GM18519 (cell line): Measurements from ENCODE around the gene SGCA.

Experiments
- ATAC-seq: cut with Tn5 transposase; IDR thresholded peaks from one replicate; pipeline ENCODE4 v1.9.1; 2021; ENCODE audit warnings: mild to moderate bottlenecking, moderate library complexity; ENCODE audit not compliant: unreplicated experiment, low FRiP score

Gene SGCA

DNA sequence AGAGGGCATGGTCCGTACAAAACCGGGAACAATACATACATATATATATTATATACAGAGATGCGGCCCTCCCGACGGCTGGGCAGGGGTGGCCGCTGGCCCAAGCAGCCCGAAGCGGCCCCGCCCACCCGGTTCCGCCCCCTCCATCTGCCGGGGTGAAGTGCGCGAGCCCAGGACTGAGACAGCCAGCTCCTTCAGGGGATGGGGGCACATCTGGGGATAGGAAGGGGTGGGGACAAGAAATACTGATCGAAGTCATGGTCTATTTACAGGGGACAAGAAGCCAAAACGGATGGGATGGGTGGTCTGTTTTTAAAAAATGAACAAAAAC, 32.1 kb upstream of the SGCA start:
- ATAC-seq: no peak

DNA sequence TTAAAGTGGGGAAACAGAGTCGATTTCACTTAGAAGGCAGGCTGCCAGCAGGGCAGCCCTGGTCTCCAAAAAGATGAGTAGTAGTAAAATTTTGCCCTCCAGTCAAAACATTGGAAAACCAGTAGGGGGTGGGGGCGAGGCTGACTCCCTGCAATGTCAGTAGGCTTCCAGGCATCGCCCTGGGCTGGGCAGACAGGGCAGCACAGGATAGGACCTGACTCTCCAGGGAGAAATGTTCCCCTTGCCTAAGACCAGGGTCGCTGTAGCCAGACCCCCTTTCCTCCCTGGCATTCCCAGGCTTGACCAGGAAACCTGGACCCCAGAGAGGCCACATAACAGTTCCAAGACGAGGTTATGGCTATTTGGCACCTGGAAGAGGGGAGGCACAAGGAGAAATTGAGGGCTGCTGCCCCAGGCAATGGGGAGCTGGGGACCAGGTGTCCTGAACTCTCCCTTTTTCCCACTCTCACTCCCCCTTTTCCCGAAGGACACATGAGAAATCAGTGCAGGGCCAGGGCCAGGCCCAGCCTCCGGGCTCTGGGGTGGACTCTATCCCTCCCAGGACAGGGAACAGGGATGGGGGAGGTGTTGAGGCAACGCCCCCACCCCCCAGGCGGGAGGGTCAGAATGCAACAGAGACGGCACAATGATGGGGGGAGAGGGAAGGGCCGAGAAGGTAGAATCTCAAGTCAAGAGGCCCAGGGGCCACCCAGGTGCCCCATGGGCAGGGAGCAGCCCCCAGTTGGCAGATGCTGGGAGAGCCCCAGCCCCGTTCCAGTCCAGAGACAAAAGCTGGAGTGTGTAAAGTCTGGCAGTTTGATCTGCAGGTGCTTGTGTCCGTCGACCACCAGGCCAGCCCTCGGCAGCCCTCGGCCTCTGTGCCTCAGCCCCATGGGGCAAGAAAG, 31.3 kb upstream of the SGCA start:
- ATAC-seq: no peak

DNA sequence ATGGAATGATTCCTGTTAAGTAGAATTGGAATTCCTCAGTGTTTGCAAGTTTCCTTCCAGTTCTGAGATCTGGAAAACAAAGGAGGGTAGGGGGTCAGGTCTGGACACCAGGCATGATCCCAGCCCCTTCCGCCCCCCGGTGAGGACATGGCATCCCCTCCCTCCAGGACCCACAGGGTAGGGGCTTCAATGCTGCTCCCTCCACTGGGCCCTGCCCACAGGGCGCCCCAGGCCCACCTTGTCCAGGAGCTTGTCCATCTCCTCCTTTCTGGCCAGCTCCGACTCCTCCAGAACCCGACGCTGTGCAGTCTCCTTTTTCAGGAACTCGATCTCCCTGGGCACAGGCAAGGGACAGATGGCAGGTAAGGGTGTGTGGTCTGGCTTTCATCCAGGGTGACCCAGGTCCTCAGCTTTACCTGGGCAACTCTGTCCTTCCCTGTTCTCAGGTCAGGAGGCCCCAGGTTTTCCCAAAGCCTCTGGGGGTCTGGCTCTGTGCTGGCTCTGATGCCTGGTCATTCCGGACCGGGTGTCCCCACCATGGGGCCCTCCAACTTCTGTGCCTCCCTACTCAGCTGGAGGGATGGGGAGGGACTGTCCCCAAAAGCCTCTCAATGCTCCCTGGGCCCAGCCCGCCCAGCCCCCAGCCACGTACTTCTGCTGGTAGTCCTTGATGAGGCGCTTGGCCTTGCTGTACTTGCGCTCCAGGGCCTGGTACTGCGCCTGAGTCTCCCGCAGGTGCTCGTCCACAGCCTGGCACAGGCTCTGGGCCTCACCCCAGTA, 30.3 kb upstream of the SGCA start:
- no peak for ATAC-seq

DNA sequence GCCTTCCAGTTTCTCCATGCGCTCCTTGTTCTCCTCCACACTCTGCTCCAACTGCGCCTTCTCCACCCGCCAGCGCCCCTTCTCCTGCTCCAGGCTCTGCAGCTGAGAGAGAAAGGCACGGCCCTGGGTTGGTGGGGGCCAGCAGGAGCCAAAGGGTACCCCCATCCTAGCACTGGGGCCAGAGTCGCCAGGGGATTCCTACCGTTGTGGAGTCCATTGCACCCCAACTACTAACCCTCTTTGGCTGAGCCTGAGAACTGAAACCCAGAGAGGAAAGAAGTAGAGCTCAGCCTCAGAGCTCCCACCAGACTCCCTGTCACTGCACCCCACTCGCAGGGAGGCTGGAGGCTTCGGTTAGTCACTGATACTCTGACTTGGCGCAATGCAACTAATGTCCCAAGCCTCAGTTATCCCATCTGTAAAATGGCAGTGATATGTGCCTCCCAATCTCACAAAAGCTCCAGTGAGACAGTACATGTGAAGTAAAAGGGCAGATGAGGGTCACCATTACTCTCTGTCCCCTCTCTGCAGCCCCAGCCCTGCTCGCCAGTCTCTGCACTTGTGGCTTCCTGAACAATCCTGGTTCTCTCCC, 29.6 kb upstream of the SGCA start:
- ATAC-seq: no peak

DNA sequence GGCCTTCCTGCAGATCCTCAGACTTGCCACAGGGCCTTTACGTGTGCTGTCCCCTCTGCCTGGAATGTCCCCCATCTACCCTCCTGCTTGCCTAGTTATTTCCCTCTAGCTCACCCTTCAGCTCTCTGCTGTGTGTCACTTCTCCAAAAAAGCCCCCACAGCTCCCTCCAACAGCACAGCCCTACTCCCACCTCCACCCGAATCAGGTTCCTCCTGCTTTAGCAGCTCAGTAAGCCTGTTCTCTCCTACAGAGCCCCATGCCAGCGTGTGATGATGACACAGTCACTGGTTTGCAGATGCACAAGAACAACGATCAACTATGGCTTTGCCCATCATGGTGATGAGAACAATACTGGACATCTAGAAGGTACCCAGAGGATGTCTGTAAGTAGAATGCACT, 28.8 kb upstream of the SGCA start:
- ATAC-seq: no peak

DNA sequence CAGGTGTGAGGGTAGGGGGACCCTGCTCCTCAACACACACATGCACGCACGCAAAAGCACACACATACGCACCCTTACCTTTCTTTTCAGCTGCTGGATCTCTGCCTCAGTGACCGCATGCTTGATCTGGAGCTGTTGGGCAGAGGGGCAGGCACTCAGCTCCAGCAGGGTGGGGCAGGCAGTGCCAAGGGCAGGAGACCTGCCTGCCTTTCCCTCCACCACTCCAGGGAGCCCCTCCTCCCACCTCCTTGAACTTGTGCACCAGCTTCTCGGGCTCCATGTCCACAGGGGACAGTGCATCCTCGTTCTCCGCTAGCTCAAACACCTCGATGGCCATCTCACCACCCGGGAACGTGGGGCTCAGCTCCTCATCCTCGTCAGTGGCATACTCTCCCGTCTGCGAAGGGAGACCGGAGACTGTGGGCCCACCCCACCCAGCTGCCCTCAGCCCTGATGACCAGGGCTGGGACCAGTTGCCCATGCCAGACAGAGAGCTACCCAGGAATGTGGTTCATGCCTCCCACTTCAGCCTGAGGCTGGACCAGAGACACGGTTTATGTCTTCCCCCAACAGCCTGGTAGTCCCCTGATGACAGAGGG, 26.5 kb upstream of the SGCA start:
- no peak for ATAC-seq

DNA sequence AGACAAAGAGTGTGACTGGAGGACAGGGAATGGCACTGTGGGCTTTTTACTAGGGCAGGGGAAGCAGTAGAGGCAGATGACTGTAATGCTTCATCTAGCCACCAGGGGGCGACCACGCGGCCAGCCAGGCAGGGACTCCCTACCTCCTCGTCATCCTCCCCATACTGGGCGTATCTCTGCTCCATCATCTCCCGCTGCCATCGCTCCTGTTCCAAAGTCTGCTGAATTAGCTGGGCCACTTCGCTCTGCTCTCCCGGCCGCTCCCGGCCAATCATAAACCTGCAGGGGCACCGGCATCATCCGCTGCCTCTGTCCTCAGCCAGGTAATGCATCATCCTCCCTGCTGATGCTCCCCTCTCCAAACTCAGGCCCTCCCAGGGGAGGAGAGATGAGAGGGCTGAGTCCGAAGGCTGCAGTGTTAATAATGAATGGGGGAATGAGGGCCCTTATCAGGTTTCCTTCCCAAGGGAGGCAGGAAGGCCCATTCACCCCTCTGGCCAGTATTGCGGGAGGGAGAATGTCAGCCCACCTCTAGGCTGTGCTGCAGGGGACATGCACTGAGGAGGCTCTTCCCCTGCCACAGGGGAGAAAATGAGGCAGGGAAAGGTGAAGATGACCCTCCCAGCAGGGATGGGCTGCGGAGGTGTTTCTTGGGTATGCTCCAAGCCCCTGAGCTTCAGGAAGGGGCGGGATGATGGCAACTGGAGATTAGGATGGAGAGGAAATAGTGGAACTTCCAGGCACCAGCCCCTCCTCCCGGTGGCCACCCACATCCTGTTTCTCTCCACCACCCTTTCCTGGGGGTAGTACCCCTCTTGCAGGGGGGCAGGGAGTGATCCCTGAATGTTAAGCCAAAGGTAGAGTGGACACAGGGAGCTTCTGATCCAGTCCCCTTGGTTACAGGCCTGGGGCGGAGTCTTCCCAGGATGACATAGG, 25.6 kb upstream of the SGCA start:
- no peak for ATAC-seq

DNA sequence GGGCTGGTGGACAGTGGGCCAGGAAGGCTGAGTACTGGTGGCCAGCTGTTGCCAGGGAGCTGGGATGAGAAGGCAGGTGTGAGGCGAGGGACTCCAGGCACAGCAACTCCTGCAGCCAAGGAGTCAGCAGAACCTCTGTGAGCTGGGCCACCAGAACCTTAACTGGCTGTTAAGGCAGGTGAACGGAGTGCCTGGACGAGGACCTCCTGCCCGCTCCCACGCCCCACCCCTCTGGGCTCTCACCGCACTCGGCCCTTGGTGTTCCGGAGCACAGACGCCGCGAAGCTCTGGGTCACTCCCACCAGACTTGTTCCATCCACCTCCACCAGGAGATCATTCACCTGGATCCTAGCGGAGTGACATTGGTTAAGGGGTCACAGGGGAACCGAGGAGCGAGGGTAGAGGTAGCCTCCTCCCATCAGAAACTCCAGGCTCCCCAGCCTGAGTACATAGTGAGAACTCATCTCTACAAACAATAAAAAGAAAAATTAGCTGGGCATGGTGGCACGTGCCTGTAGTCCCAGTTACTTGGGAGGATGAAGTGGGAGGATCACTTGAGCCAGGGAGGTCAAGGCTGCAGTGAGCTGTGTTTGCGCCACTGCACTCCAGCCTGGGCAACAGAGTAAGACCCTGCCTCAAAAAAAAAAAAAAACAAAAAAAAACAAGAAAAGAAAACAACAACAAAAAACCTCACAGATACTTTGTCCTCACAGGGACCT, 24.6 kb upstream of the SGCA start:
- no peak for ATAC-seq

DNA sequence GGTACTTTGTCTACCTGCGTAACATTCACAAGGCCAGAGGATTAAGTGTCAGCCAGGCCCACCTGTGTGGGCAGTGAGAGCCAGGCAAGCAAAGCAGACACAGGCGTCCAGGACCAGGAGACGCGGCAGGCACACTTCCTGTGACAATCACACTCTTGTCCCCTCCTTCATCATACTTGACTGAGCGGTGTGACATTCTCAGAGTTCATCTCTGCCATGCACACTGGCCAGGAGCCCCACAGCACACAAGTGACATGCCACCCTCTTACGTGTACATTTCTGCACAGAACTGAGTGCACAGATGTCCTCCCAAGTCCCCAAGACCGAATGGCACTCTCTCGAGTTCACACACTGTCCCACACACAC, 24.1 kb upstream of the SGCA start:
- ATAC-seq: no peak

DNA sequence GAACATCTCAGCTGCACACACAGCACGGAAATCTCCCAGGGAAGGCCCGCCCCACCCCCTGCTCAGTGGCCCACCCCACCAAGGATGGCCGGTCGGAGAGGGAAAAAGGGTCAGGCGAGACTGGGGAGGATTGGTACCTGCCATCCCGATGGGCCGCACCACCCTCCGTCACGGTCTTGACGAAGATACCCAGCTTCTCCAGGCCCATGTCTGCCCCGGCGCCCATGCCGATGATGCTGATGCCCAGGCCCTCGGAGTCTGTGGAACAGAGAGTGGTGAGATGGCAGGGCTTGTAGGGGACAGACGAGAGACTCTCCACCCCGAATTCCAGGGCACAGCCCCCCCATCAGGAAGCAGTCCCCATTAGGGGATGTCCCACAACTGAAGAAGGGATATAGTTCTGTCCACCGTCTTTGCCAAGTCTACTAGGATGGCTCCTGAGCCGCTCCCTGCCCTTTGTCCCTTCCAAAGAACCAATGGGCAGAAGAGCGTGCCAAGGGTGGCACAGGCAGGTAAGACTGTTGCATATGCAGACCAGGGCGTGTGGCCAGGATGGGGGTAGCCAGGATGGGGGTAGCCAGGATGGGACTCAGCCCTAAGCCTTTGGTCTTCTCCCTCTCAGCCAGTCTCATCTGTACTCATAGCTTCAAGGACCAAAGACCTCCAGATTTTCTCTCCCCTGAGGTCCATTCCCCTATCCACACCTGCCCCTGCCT, 22.2 kb upstream of the SGCA start:
- ATAC-seq: no peak

DNA sequence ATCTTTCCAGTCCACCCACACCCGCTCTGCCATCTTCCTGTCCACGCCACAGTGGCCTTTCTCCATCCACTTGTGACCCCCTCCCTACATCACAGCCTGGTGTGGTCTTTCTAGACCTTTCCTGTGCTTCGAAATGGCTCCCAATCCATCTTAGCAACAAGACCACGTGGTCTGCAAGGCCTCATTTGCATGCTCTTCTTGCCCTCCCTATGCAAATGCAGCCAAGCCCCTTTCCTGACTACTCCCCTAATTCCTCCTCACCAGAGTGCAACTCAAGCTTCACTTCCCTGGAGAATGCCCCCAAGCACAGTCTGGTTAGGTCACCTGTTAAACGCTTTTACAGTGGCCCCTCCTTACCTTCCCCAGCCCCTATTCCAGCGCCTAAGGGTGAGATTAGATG, 21.4 kb upstream of the SGCA start:
- no peak for ATAC-seq

DNA sequence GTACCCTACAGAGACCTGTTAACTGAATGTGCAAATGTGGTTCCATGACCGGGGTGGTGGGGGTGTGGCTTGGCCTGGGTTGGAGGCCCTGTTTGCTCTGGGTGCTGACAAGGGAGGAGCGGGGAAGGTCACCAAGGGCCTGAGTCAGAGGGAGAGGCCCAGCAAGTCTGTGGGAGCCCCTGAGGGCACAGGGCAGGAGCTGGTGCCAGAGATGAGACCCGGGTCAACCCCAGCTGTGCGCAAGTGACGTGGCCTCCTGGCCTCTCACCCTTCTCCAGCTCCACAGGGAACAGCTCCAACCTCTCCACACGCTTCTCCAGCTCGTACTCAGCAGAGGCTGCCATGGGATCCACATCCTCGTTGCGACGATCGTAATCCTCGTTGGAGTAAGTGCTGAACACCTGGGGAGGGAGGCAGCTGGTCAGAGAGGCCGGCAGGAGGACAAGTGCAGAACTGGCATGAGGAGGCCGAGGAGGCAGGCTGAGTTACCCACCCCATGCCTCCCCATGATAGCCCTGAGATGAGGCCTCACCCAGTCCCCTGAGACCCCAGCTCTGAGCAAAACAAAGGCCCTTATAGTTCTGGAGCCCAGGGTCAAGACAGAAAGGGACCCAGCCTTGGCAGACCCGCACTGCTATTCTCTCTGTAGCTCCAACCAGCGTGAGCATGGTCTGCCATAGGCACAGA, 20.8 kb upstream of the SGCA start:
- ATAC-seq: no peak

DNA sequence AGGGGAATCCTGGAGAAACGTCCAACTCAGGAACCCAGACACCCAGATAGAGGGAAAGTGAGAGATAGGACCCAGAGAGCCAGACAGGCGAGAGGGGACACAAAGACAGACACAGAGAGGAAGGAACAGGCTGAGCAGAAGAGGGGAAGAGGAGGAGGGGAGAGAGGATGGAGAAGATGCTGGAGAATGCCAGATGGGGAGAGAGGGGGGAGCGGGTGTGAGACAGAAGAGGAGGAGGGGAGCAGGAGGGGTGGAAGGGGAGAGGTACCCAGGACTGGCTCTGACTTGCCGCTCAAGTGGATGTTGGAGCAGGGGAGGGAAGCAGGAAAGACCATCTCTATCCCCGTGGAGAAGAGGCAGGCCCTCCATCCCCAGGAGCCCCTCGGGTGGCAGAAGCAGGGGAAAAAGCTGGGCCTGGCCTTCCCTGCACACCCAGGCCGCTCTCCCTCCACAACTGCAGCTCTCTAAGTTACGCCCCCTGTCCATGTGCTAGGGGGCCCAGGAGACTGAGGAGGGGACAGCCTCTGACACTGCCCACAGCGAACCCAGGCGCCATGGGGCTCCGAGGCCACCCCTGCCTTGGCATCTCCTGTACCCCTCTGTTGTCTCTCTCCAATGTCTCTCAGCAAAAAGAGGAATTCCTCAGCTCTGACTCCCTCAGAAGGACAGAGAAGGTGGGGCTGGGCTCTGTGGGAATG, 20.1 kb upstream of the SGCA start:
- ATAC-seq: no peak

DNA sequence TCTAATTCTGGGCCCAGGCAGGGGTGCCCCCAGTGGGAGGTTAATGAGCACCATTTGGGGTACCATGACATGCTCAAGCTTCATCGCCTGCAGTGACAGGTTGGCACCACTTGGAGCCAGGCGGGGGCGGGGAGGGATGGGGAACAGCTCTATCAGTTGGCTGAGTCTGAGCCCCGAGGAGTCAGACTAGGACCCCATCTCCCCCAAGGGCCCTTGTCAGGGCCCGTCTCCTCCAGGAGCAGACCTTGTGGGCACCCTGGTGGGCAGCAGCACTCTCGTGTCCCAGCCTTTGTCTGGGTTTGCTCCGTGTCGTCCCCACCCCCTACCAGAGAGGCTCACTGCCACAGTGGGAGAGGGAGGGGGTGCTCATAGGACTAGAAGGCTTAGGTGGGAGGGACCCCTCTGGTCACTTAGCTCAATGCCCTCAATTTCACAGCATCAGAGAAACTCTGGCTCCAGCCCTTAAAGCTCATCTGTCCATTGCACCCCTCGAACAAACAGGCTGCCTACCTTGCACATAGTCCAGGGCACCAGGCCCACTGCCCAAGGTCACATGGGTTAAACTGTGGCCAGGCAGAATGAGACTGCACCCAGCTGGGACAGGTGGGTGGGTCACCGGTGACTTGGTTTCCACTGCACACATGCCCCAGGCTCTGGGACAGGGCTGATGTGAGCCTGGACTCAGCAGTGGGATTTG, 19.4 kb upstream of the SGCA start:
- ATAC-seq: no peak

DNA sequence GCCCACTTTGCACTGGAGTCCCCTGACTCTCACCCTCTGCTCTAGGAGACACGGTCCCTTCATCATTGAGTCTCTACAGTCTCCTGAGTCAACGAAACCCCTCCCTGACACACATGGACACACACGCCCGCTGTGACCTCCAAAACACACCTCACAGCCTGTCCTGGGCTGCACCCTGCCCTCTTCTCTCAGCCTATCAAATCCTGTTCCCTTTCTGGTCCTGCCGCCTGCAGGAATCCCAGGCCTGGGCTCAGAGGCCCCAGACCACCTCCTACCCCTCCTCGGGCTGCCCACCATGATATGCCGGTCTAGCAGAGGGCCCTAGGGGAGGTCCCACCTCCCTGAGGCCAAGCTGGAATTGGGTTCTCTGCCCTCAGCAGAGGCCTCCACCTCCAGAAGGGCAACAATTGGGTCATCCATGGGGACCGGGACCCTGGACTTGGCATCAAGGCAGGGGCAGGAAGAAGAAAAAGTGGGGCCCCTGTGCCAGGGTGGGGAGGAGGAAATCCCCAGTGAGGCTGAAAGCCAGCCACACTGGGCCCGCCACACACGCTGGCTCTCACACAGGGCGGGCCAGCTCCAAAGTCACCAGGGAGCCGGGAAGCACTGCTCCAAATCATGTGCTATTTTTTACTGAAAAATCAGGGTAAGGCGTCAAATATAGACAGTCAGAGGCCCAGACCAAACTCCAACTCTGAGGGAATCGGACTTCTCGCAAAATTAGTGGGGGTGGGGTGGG, 18.7 kb upstream of the SGCA start:
- no peak for ATAC-seq

DNA sequence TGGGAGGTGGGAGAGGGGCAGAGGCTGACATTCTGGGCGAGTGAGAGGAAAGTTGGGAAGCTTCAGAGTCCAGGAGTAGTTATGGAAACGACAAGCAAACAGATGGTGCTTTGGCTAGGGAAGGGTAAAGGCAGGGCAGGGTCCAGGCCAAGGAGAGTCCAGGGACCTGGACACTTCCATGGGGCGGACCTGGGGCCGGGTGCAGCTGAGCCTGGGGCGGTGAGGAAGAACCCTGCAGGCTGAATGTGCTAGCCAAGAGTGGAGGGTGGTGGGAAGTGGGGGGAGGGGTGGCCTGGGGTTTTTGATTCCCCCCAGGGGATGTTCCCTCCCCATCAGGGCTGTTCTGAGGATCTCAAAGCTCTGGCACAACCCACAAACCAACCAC, 18.0 kb upstream of the SGCA start:
- ATAC-seq: no peak
